Umbilical cord (tissue), 2 donors: ENCODE measurements around the gene ARAP2. TPM values are rescaled to one million over a fixed set of nuclear protein-coding genes. Genes with fewer than 3 reads are reported as not detected.
"Not testable (repeated sequence)": the region's sequence is repeated elsewhere in the genome, so short reads cannot be mapped to it uniquely, and the experiment has no call there.

Experiments used
- DNase-seq: peaks from one replicate; pipeline ENCODE4 v3.0.0-alpha.2; 2015; ENCODE audit warnings: low spot score
- total RNA-seq: library from RNA; depleted of rRNA; stranded (reverse); fragments of >200 nt; gene quantifications from one replicate; pipeline ENCODE4 v1.2.3, GENCODE V29; 2014; ENCODE audit warnings: low replicate concordance; ENCODE audit not compliant: insufficient read depth

The ARAP2 gene
- total RNA-seq, 1 donor from 2014 or later, result 39.2 TPM

DNA sequence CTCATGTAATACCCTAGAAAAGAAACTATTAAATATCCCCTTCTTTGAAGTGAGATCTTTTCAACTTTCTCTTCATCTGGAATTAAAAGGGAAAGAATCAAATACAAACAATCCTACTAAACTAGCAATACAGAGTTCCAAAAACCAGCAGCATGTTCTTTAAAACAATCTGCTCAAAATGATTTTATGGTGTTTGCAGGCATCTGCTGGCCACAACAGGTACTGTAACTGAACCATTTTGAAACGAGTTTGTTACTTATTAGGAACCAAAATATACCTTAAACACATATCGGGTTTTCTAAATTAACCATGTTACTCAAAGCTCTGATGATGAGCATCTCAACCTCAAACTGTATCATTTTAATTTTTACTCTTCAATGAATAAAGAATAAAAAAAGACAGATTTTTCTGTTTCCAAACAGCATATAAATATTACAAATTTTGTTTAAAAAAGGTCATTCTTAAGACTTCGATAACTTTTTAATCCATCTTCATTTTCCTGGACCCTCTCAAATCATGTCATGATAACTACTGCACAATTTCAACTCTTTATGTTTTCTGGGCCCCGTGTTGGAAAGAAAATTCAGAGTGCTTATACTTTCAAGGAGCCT is 56.5 kb downstream of the ARAP2 start:
- DNase-seq, result peak; percentile 47

- DNase-seq, result no peak
Observed at GRCh38 chr4:36183665-36184393, 60.5 kb downstream of the ARAP2 start.

DNA sequence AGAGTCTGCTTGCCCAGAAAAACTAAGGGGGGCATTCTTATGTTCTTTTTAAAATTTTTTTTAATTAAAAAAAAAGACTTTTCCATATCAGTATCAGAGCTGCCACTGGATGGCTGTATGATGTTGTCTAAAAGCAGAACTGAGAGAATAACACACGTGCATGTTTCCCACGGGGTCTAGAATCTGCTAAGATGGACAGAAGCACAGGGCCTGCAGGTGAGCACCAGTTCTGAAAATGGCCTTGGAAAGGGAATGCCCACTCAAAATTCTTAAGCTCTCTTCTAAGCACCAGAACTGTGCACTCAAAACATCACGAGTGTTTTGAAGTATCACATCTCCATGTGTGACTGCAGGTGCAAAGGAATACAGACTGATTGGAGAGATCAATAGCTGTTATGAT is 61.1 kb downstream of the ARAP2 start:
- DNase-seq, result no peak

DNA sequence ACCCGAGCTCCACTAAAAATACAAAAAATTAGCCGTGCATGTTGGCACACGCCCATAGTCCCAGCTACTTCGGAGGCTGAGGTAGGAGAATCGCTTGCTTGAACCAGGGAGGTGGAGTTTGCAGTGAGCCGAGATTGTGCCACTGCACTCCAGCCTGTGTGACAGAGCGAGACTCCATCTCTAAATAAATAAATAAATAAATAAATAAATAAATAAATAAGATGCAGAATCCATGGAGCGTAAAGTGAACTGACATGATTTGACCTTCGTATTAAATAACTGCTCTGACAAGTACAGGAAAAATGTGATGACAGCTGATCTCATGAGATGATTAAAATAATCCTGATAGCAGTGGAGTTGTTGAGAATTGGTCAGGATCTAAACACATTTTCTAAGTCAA is 62.0 kb downstream of the ARAP2 start:
- DNase-seq, result not testable (repeated sequence)

- no peak for DNase-seq
Observed at GRCh38 chr4:36180206-36180605, 64.1 kb downstream of the ARAP2 start.

DNA sequence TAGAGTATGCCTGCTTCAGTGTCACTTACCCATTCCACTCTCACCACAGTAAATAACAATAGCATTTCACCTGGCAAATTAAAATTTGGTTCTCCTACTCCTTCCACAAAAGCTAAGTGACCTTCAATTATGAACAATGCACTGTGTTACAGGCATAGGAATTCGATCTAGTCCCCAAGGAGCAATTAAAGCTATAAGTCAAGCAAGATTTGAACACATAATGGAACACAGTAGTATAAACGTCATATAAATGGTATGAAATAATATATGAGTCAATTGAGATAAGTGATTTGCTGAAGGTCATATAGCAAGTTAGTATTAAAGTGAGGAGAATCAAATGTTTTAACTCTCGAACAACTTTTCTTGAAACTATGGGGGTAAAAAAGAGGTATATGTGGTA is 65.8 kb downstream of the ARAP2 start:
- no peak for DNase-seq

GRCh38 chr4:36177946-36178345 is 66.4 kb downstream of the ARAP2 start:
- no peak for DNase-seq

DNA sequence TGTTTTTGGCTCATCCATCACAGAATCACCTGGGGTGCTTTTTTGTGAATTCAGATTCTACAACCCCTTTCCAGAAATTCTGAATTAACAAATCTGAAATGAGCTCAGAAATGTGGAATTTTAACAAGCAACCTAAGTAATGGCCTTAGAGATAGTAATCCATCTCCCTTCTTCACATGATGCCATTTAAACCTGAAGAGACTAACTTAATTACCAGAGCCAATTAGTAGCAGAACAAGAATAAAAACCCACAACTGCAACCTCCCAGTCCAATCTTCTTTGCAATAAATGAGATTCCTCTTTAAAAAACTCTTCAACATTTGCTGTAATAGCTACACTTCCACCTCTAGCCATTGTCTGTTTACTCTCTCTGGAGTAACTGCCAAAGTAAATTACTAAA is 69.7 kb downstream of the ARAP2 start:
- no peak for DNase-seq

DNA sequence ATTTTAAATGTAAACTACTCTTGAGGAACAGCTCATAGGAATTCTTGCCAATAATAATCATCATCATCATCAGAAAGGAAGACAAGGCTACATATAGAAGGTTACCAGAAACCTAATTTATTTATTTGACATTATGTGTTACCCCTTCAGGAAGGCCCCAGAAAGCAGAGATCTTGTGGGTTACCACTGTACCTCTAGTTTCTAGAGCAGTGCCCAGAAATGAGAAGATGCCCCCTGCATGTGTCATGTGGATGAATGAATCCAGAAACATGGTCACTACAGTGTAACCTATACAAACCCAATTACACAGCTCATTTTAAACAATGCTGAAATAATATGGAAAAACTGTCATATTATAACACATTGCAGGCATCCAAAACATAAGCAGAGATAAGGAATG is 70.4 kb downstream of the ARAP2 start:
- DNase-seq, result no peak

DNA sequence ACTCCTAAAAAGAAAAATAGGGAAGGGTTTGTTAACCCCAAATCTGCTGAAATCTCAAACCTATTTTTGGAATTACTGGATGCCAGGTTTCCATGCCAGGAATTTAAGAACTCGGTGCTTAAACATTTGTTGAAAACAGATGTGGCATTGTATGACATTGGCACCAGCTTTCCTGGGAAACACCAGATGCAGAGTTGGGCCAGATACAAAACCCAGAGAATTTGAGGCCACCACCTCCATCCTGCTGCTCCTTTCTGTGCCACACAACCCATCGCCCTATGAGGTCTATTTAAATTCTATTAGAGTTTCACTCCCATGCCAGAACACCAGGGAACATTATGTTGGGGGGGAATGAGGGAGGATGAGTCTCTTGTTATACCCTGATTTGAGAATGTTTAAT is 71.7 kb downstream of the ARAP2 start:
- DNase-seq, result no peak

GRCh38 chr4:36168127-36168878 is 76.0 kb downstream of the ARAP2 start:
- DNase-seq, result no peak

DNA sequence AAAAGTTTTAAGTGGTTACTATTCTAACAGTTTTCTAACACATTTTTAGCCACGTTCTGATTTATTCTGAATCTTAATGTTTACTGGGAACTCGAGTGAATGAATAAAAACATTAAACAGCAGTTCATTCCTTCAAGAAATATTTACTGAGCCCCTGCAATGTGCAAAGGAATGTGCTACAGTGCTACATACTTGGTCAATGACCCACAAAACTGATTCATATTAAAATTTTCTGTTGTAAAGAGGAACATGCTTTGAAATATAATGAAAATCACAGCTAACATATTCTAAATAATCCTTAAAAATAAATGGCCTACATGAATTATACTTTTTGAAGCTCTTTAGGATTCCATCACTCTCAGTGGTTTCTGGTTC is 78.7 kb downstream of the ARAP2 start:
- no peak for DNase-seq

GRCh38 chr4:36164900-36165630 is 79.2 kb downstream of the ARAP2 start:
- DNase-seq, result no peak

DNA sequence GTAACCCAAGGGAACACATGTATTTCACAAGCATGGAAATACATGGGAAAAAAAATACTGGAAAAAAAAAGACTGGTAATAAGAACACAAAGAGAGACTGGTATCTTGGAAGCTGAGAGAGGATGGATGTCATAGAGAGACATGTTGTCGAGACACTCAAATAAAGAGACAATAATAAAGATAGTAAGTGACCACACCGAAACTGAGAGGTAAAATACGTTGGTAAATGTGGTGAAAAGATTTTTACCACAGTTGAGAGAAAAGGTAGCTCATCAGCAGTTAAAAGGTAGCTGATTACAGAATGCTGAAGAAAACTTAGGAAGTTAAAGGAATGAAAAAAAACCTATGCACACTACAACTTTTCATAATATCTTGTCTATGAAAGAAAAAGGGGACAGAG is 81.1 kb downstream of the ARAP2 start:
- DNase-seq, result no peak

GRCh38 chr4:36159208-36159607 is 85.1 kb downstream of the ARAP2 start:
- no peak for DNase-seq

- DNase-seq, result no peak
Observed at GRCh38 chr4:36152735-36153134, 91.6 kb downstream of the ARAP2 start.

DNA sequence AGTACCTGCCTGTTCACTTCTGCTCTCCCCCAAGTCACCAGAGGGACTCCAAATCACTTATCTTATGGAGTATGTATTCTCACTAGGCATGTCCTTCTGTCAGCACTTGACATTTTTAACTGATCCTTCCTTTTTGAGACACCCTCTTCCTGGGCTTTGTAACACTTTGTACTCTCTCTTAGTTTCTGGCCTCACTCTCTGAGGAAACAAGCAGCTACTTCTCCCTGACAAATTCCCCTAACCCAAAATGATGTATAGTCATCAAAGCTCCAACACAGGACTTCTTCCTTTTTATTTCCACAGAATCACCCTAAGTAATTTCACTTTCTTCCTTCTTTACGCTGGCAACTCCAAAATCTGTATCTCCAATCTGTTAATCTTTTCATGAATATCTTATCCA is 101.8 kb downstream of the ARAP2 start:
- no peak for DNase-seq

DNA sequence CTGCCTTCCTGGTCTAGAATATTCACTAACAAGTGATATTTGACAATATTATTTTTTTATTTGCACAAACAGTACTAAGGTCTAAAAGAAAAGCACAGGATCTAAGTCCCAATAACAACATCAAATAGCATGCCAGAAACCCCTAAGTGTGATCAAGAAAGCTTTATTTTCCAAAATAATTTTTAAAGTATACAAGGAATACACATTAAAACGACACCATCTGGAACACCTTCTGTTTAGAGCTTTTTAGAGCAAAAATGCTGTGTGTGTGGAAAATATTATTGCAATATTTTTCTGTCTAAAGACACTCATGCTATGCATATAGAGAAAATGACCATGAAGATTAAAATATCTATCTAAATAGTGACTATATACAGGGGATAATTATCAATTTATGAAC is 103.1 kb downstream of the ARAP2 start:
- no peak for DNase-seq

- DNase-seq, result no peak
Observed at GRCh38 chr4:36140421-36140820, 103.9 kb downstream of the ARAP2 start.

GRCh38 chr4:36138220-36138619 is 106.1 kb downstream of the ARAP2 start:
- DNase-seq, result peak; percentile 48

DNA sequence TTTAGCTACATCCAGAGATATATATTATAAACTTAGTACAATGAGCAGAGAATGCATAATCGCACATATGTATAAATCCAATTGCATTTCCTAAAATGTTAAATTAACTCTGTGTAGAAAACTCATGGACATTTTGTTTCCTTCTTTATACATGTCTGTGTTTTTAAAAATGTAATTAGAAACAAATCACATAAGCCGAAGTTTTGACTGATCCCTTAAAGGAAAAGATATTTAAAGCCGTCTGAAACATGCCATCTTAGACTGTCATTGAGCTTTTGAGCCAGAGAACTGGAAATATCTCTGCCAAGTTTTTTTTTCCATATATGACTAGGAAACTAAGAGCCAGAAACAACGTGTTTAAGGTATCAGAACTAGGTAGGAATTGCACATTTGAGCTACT is 107.0 kb downstream of the ARAP2 start:
- DNase-seq, result peak; percentile 50

- no peak for DNase-seq
Observed at GRCh38 chr4:36133658-36134057, 110.7 kb downstream of the ARAP2 start.
